CD4-positive, alpha-beta T cell treated with Interleukin-10 for 1 hour (primary cell): ENCODE results near the gene SPNS3.

Experiments used
- DNase-seq: peaks from one replicate; pipeline ENCODE4 v3.0.0-alpha.2; 2020

The SPNS3 gene, protein sequence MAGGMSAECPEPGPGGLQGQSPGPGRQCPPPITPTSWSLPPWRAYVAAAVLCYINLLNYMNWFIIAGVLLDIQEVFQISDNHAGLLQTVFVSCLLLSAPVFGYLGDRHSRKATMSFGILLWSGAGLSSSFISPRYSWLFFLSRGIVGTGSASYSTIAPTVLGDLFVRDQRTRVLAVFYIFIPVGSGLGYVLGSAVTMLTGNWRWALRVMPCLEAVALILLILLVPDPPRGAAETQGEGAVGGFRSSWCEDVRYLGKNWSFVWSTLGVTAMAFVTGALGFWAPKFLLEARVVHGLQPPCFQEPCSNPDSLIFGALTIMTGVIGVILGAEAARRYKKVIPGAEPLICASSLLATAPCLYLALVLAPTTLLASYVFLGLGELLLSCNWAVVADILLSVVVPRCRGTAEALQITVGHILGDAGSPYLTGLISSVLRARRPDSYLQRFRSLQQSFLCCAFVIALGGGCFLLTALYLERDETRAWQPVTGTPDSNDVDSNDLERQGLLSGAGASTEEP

DNA sequence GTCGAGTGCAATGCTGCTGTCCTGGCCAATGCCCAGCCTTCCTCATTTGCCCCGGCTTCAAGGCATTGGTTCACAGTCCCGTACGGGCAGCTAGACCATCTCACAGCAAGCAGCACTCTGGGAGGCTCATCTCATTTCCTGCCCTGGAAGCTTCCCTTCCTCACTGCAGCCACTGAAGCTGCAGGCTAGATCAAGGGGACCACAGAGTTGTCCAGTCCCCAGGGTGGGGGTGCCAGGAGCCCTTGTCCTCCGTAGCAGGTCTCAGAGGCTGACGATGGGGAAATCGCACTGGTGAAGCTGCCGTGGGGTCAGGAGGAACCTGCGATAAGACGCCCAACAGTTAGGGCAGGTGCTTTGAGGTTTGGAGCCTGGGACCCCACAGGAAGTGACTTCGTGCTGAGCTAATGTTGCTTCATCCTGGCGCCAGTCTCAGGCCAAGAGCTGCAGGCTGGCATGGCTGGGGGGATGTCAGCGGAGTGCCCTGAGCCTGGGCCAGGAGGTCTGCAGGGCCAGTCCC, at the start of gene SPNS3:
SPNS3 (plus strand) TSS at position 426 of the 517 bp plus-strand sequence; CDS start at position 454, 28 bp downstream.
- DNase-seq, result peak; percentile 22

- DNase-seq, result no peak
These were observed 47.3 kb upstream of the SPNS3 start for GRCh38 chr17:4386406-4386805.

GRCh38 chr17:4387137-4387536, 46.6 kb upstream of the SPNS3 start:
- DNase-seq, result no peak

DNA sequence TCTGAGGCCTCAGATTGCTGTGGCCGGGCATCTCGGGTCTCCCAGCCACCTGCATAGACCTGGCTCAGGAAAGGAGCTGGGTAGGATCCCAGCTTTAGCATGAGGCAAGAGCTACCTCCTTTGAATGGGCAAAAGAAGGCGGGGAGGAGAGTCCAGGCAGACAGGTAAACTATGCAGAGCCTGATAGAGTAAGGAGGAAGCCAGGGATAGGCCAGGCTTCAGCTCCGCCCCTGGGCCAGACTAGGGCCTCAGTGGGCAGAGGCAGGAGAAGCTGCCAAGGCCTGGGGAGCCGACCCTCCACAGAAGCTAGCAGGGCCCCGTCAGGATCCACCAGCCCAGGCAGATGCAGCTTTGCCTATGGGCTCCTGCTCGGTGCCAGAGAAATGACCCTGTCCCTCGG, 44.7 kb upstream of the SPNS3 start:
- no peak for DNase-seq

GRCh38 chr17:4393806-4394205, 39.9 kb upstream of the SPNS3 start:
- DNase-seq, result no peak

DNA sequence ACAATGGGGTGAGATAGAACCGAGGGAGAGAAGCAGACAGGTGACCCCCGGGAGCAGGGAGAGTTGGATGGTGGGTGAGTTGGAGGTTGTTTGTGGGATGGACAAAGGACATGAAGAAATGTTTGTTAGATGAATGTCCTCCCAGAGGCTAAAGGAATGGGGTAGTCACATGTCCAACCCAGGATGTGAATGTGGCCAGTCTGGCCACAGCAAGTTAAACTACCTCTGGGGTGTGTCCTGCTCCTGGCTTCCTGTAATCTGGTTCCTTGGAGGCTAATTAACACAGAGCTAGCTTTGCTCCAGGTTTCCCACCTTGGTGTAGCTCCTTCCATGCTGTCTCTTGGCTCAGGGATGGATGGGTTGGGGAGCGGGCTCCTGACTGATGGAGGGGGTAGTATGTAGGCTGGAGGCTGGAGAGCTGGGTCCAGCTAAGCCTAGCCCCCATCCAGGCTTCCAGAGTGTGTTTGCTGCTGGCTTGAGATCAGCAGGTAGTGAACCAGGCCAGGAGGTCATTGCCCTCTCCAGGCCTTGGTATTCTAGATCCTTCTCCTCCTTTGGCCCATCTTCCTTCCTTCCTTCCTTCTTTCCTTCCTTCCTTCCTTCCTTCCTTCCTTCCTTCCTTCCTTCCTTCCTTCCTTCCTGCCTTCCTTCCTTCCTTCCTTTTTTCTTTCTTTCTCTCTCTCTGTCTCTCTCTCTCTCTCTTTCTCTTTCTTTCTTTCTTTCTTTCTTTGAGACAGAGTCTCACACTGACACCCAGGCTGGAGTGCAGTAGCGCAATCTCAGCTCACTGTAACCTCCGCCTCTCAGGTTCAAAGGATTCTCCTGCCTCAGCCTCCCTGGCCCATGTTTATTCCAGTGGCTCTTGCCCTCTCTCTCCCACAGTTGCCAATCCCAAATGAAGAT, 39.3 kb upstream of the SPNS3 start:
- DNase-seq, result no peak

DNA sequence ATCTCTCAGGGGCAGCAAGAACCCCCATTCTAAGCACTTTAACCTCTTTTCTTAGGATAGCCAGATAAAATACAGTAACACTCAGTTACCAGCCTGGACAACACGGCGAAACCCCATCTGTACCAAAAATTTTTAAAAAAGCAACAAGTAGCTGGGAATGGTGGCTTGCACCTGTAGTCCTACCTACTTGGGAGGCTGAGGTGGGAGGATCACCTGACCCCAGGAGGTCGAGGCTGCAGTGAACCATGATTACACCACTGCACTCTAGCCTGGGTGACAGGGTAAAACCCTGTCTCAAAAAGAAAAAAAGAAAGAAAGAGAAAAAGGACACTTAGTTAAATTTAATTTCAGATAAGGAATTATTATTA, 38.6 kb upstream of the SPNS3 start:
- DNase-seq, result no peak

DNA sequence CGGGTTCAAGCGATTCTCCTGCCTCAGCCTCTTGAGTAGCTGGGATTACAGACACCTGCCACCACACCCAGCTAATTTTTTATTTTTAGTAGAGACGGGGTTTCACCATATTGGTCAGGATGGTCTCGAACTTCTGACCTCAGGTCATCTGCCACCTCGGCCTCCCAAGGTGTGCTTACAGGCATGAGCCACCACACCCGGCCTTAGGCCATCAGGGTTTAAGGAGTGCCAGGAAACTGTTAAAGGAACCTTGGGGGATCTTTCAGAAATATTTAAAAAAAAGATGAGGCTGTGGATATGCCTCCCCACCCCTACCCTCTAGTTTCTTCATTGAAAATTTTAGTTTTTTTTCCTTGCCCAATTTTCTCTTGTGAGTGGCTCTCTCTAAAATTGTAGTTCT, 35.9 kb upstream of the SPNS3 start:
- no peak for DNase-seq

DNA sequence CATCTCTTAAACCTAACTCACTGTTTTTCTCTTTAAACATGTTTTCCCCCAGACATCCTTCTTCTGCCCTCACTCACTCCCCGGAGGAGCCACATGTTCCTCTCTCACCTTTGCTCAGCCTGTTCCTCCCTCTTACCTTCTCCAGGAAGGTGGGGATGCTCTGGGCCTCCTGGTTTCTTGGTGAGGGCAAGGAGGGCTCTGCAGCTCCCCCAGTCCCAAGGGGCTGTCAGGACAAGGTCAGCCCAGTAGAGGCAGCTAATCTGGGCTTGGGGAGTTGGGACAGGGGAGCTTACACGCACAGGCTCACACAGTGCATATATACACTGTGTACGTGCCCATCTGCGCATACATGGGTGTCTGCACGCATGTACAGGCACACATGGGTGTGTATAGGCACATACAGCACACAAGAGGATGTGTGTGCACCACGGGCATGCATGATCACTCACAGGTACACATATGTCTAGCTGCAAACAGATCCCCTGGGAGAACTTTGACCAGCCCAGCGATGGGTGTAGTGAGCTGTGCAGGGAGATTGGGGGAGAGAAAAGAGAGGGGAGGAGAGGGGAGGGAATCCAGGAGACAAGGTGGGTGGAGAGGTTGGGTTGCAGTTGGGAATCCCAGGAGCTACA, 28.6 kb upstream of the SPNS3 start:
- DNase-seq, result no peak

DNA sequence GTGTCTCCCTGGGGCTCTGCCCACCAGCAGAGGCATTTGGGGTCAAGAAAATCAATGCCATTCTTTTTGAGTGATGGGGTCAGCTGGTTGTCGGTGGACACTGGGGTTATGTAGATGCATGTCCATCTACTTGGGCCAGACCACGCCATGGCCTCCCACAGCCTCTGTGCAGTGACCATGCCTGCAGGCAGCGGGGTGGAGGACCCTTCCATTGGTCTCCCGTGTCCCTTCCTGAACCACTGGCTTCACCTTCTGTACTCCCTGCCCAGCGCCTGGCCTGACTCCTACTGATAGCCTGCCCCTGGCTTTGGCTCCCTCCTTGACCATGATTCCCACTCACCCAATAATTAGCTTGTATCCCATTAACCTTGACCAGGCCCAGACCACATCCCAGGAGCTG, 28.0 kb upstream of the SPNS3 start:
- DNase-seq, result no peak

GRCh38 chr17:4406386-4406785, 27.4 kb upstream of the SPNS3 start:
- DNase-seq, result no peak

DNA sequence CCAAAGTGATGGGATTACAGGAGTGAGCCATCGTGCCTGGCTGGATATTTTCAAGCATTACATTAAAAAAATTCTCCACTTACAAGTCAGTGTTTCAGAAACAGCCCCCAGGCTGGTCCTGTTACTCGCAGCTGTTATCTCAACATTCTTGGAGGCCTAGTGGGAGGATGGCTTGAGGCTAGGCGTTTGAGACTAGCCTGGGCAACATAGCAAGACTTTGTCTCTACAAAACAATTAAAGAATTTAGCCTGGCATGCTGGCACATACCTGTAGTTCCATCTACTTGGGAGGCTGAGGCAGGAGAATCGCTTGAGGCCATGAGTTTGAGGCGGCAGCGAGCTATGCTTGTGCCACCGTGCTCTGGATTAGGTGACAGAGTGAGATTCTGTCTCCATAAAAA, 26.5 kb upstream of the SPNS3 start:
- no peak for DNase-seq

DNA sequence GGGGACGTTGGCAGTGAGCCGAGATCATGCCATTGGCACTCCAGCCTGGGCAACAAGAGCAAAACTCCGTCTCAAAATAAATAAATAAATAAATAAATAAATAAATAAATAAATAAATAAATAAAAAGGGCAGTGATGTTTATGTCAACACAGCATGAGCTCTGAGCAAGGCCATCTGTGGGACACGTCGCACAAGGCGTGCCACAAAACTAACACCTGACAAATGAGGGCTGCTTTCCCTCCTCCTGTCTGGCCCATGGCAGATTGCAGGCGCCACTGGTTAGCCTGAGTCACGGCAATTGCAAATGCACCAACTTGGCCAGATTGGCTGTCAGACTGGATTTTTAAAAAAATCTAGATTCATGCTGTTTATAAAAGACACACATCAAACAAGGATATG, 25.9 kb upstream of the SPNS3 start:
- DNase-seq, result no peak

GRCh38 chr17:4409659-4410058, 24.1 kb upstream of the SPNS3 start:
- no peak for DNase-seq

GRCh38 chr17:4411201-4411600, 22.5 kb upstream of the SPNS3 start:
- no peak for DNase-seq

DNA sequence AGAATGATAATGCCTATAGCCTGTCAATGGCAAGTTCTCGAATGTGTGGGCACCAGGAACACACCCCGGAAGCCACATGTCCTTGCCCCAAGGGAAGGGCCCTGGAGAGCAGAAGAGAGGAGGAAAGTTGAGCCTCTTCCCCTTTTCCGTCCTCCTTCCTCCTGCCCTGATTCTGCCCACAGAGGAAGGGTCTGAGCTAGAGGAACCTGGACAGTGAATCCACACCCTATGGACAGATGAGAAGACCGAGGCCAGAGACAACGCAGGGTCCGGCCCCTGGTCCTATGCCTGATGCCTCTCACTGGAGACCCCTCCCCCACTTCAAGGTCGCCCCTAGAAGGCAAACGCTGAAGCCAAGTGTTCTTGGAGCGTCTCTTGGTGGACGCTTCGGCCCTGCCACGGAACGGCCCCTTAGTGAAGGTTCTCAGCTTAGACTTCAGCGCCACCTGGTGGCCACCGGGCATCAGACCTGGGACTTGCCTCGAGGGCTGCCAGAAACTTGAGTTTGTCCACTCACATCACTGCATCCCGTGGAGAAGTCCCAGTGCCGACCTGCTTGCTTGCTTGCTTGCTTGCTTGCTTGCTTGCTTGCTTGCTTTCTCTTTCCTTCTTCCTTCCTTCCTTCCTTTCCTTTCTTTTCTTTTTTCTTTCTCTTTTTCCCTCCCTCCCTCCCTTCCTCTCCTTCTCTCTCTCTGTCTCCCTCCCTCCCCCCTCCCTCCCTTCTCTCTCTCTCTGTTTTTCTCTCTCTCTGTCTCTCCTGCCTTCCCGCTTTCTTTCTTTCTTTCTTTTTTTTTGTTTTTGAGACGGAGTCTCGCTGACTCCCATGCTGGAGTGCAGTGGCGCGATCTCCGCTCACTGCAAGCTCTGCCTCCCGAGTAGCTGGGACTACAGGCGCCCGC, 20.6 kb upstream of the SPNS3 start:
- peak; percentile 89 for DNase-seq

DNA sequence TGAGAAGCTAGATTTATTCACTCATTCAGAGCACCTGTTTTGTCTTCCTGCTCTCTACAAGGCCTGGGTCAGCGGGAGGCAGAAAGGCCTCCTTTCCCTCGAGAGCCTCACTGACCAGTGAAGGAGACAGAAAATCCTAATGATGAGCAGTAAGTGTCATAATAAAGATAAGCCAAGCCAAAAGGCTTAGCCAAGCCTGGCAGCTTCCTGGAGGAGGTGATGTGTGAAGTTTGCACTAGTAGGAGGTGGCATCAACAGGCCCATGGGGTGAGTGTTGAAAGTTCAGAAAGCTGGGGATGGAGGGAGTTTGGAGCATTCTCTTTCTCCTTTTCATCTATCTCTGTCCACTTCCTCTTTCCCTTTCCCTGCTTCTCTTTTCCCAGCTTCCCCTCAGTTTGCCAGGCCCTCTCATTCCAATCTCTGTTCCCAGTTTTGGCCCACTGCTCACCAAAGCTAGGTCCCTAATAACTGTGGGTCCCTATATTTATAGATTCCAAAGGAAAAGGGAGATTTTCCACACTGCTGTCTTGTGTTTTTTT, 16.5 kb upstream of the SPNS3 start:
- DNase-seq, result no peak

DNA sequence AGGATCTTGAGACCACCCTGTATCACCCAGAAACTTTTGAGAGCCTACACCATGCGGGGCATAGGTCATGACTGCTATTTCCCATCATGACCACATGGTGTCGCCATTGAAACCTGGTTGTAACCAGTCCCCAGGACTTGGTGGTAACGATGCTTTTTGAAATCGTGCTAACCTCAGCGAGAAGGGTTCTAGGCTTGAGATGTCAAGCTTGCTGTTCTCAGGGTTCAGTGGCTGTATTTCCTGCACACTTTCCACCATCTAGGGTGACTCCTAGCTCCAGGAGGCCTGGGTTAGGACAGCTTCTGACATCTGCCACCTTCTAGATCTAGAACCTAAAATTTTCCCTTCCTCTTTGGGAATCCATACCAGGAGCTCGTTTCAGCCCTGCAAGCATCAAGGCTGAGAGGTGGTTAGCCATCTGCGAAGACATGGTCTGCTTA, 13.0 kb upstream of the SPNS3 start:
- DNase-seq, result peak; percentile 78

DNA sequence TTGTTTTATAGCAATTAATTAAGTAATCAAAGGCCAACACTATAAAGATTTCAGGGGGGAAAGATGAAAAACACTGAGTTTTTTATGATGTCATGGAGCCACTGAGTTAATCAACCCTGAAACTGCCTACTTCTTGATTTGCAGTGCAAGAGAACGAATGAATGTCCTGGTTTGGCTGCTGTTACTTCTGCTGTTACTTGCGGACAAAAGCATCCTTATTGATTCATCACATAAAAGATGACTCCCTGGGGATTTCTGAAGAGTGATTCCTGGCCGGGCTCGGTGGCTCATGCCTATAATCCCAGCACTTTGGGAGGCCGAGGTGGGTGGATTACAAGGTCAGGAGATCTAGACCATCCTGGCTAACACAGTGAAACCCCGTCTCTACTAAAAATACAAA, 10.9 kb upstream of the SPNS3 start:
- no peak for DNase-seq

GRCh38 chr17:4425398-4425797, 8.3 kb upstream of the SPNS3 start:
- DNase-seq, result no peak

- no peak for DNase-seq
These were observed 7.1 kb upstream of the SPNS3 start for GRCh38 chr17:4426499-4427208.
